ENCODE measurements around the gene UBE4B. TPM values are rescaled to one million over a fixed set of nuclear protein-coding genes. Genes with fewer than 3 reads are reported as not detected.

The UBE4B gene
- total and polyA plus RNA-seq, 10 donors: 8.8 to 53.8 (median 40.5) TPM

DNA sequence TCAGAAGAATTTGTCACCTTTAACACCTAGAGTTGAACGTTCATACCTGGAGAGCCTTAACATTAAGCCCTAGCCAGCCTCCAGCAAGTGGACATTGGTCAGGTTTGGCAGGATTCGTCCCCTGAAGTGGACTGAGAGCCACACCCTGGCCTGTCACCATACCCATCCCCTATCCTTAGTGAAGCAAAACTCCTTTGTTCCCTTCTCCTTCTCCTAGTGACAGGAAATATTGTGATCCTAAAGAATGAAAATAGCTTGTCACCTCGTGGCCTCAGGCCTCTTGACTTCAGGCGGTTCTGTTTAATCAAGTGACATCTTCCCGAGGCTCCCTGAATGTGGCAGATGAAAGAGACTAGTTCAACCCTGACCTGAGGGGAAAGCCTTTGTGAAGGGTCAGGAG, 52.3 kb downstream of the UBE4B start:
- Histone ChIP-seq H3K9me3 (no peaks in the 10 kb centered on the region), H3K36me3 (peaks cover 0 to 50% (median 7%) of the 10 kb centered on the region in 6 donors), H3K27me3 (replicated peaks in 1 of 7) (no peaks in the 10 kb centered on the region), H3K4me1 (peaks cover 0 to 9% (median 0%) of the 10 kb centered on the region in 6 donors), H3K27ac (no peak overlapping the region), H3K4me3 (no peak overlapping the region)
- WGBS, 5 donors: 52 to 80% (median 67%) methylated on average over 5 of the region's 5 CpGs
- no peak for DNase-seq
- no peak for TF ChIP-seq POLR2A (IDR thresholded peaks at IDR 0.05)
- no peak for TF ChIP-seq POLR2AphosphoS5 (IDR thresholded peaks at IDR 0.05)
- TF ChIP-seq, protein P1, sequence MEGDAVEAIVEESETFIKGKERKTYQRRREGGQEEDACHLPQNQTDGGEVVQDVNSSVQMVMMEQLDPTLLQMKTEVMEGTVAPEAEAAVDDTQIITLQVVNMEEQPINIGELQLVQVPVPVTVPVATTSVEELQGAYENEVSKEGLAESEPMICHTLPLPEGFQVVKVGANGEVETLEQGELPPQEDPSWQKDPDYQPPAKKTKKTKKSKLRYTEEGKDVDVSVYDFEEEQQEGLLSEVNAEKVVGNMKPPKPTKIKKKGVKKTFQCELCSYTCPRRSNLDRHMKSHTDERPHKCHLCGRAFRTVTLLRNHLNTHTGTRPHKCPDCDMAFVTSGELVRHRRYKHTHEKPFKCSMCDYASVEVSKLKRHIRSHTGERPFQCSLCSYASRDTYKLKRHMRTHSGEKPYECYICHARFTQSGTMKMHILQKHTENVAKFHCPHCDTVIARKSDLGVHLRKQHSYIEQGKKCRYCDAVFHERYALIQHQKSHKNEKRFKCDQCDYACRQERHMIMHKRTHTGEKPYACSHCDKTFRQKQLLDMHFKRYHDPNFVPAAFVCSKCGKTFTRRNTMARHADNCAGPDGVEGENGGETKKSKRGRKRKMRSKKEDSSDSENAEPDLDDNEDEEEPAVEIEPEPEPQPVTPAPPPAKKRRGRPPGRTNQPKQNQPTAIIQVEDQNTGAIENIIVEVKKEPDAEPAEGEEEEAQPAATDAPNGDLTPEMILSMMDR (IDR thresholded peaks at IDR 0.05 in 8 of 11, conservative IDR thresholded peaks at IDR 0.05 in 3 of 11): no peak
- intact Hi-C loops (cut with DNase I; ENCODE audit: low total_unique reads): no loop called here

DNA sequence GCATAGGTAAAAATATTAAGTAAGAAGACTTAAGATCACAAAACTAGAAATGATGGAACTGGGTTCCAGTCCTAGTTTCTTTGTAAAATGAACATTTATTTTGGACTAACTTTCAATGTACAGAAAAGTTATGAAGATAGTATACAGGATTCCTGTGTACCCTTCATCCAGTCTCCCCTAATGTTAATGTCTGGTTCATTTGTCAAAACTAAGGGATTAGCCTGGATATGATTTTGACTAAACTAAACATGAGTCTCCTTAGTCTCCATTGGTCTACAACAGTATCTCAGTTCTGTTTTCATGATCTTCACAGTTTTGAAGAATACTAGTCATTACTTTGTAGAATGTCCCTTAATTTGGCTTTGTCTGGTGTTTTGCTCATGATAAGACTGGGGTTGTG, 54.5 kb downstream of the UBE4B start:
- Histone ChIP-seq H3K4me1 (peaks cover 0 to 9% (median 0%) of the 10 kb centered on the region in 6 donors), H3K4me3 (no peak overlapping the region), H3K27ac (no peak overlapping the region), H3K27me3 (replicated peaks in 1 of 7) (no peaks in the 10 kb centered on the region), H3K36me3 (peaks cover 0 to 50% (median 0%) of the 10 kb centered on the region in 6 donors), H3K9me3 (no peaks in the 10 kb centered on the region)
- DNase-seq: no peak
- TF ChIP-seq POLR2A (IDR thresholded peaks at IDR 0.05) (no peak), POLR2AphosphoS5 (IDR thresholded peaks at IDR 0.05) (no peak)
- TF ChIP-seq, protein P1 (IDR thresholded peaks at IDR 0.05 in 8 of 11, conservative IDR thresholded peaks at IDR 0.05 in 3 of 11): no peak
- intact Hi-C loops (cut with DNase I; ENCODE audit: low total_unique reads): no loop called here

DNA sequence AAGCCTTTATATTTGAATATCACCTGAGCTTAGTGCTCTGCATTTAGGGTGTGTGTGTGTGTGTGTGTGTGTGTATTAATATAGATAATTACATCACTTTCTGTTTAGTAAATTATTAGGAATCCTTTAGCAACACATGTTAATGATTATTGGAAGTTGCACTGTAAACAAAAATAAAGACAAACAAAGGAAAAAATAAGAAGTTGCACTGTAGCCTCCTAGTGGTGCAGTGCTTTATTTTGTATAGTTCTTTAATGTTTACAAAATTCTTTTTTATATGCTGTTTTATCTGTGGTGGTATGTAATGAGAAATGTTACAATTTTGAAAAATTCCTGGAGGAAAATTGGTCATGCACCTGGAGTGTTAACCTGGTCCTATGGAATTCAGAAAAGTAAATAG, 69.2 kb downstream of the UBE4B start:
- intact Hi-C loops (cut with DNase I; ENCODE audit: low total_unique reads): no loop called here
- H3K27ac ChIP-seq: no peak overlapping the region
- H3K36me3 ChIP-seq: peaks cover 3 to 100% (median 55%) of the 10 kb centered on the region in 6 donors
- DNase-seq: no peak
- H3K4me1 ChIP-seq: peaks cover 0 to 2% (median 0%) of the 10 kb centered on the region in 6 donors
- no peaks in the 10 kb centered on the region for H3K27me3 ChIP-seq (replicated peaks in 1 of 7)
- no peaks in the 10 kb centered on the region for H3K9me3 ChIP-seq
- TF ChIP-seq, protein P1 (IDR thresholded peaks at IDR 0.05 in 8 of 11, conservative IDR thresholded peaks at IDR 0.05 in 3 of 11): no peak
- no peak for TF ChIP-seq POLR2AphosphoS5 (IDR thresholded peaks at IDR 0.05)
- TF ChIP-seq POLR2A (IDR thresholded peaks at IDR 0.05): no peak
- no peak overlapping the region for H3K4me3 ChIP-seq

DNA sequence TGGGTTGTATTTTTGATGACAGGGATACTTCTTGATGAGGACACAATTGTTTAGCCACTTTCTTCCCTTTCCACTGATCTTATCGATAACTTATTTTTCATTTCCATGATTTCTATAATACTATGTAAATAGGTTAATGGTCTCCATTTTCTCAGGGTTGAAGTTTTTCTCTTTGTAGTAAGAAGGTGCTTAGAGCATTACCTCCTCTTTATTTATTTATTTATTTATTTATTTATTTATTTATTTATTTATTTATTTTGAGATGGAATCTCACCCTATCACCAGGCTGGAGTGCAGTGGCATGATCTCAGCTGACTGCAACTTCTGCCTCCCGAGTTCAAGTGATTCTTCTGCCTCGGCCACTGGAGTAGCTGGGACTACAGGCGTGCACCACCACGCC, 70.4 kb downstream of the UBE4B start:
- Histone ChIP-seq H3K4me1 (peaks cover 0 to 12% (median 0%) of the 10 kb centered on the region in 6 donors), H3K27ac (no peak overlapping the region), H3K9me3 (no peaks in the 10 kb centered on the region), H3K36me3 (peaks cover 3 to 100% (median 56%) of the 10 kb centered on the region in 6 donors), H3K27me3 (replicated peaks in 1 of 7) (no peaks in the 10 kb centered on the region), H3K4me3 (no peak overlapping the region)
- TF ChIP-seq POLR2A (IDR thresholded peaks at IDR 0.05): no peak
- TF ChIP-seq POLR2AphosphoS5 (IDR thresholded peaks at IDR 0.05): no peak
- TF ChIP-seq, protein P1 (IDR thresholded peaks at IDR 0.05 in 8 of 11, conservative IDR thresholded peaks at IDR 0.05 in 3 of 11): no peak
- intact Hi-C loops (cut with DNase I; ENCODE audit: low total_unique reads): no loop called here
- no peak for DNase-seq
- WGBS, 5 donors: 96 to 99% (median 98%) methylated on average over 5 of the region's 5 CpGs

Measured in spleen (tissue), 11 donors.